MCF 10A (cell line): Measurements from ENCODE around the gene GNLY. TPM values are rescaled to one million over a fixed set of nuclear protein-coding genes. Genes with fewer than 3 reads are reported as not detected.
A peak's percentile ranks its signal among the peaks of the same experiment; 100 is the strongest.

Experiments
- BruUV-seq: library from RNA; stranded (reverse); fragments of 400-500 nt; replicated peaks from 2 replicates; lab custom pipeline; 2021; lab: Mats Ljungman, UMichigan
- CTCF ChIA-PET: fragments of 300-600 bp; sonication (Branson Sonifier 250); formaldehyde crosslinking; extraction: SDS; loops from one replicate; lab custom pipeline; 2021; ENCODE audit warnings: antibody characterized with exemption, inconsistent platforms; lab: Yijun Ruan, JAX
- POLR2A ChIA-PET: fragments of 300-600, 350-650 bp; sonication (Branson Sonifier 250); formaldehyde crosslinking; extraction: SDS; loops from one replicate; lab custom pipeline; 2020; ENCODE audit warnings: antibody characterized with exemption, inconsistent platforms; lab: Yijun Ruan, JAX
- DNase-seq: peaks from one replicate; pipeline ENCODE4 v3.0.0-alpha.2; 2018; ENCODE audit not compliant: unreplicated experiment
- H3K27ac Mint-ChIP-seq: one replicate; pipeline ENCODE4 v1.8.0; 2022; ENCODE audit warnings: mild to moderate bottlenecking, low read depth, mixed read lengths; ENCODE audit not compliant: unreplicated experiment
- H3K27me3 Mint-ChIP-seq: one replicate; pipeline ENCODE4 v1.8.0; 2022; ENCODE audit warnings: mixed read lengths; ENCODE audit not compliant: insufficient read depth, unreplicated experiment
- H3K36me3 Mint-ChIP-seq: one replicate; pipeline ENCODE4 v1.8.0; 2022; ENCODE audit warnings: mild to moderate bottlenecking, moderate library complexity, mixed read lengths; ENCODE audit not compliant: insufficient read depth, unreplicated experiment
- H3K4me1 Mint-ChIP-seq: one replicate; pipeline ENCODE4 v1.8.0; 2022; ENCODE audit warnings: mixed read lengths; ENCODE audit not compliant: insufficient read depth, unreplicated experiment
- H3K4me3 Mint-ChIP-seq: one replicate; pipeline ENCODE4 v1.8.0; 2022; ENCODE audit warnings: mild to moderate bottlenecking, moderate library complexity, mixed read lengths; ENCODE audit not compliant: unreplicated experiment
- H3K9me3 Mint-ChIP-seq: one replicate; pipeline ENCODE4 v1.8.0; 2022; ENCODE audit warnings: mixed read lengths; ENCODE audit not compliant: unreplicated experiment
- CTCF ChIP-seq: fragments of 200-600 bp; IDR thresholded peaks from one replicate; pipeline ENCODE4 v1.8.0; 2022; ENCODE audit warnings: antibody characterized with exemption, mild to moderate bottlenecking; ENCODE audit not compliant: unreplicated experiment
- intact Hi-C: fragments of 100-400 bp; cut with micrococcal nuclease; formaldehyde crosslinking; loops from 2 replicates; pipeline ENCODE4 v1.14.1; 2022
- total RNA-seq: library from RNA; stranded (reverse); gene quantifications from 2 replicates; pipeline ENCODE4 v1.2.3, GENCODE V29; 2022

Gene GNLY
- total RNA-seq, 1 experiment from 2014 or later, result not detected

DNA sequence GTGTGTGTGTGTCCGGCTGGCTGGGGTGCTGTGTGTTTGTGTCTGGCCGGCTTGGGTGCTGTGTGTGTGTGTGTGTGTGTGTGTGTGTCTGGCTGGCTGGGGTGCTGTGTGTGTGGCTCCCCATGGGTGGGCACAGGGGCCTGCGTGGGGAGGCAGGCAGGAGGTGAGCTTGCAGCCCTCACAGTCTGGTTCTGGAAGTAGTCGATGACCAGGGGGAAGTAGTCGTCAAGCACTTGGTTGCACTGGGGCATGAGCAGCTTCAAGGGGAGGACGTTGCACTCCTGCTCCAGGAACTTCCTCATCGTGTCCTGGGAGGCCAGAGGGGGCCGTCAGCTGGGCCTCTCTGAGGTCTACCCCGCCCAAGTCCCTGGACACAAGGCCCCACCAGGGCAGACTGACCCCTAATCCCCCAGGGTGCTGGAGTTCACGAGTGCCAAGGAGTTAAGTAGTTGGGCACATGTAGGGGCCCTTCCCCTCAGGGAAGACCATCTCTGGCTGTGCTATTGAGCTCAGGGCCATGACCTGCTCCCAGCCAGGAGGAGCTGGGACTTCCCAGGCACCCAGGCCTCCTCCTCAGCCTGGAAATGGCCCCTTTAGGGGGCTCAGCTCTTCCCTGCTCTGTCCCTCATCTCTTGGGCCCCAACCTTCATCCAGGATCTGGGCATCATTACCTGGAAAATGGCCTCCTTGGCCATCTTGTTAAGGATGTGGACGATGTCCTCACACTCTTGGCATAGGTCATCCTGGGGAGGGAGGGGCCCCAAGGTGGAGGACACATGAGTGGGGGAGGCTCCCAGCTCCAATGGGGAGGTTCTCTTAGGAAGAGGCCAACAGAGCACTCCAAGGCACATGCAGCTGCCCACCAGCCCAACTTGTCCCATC, 27.5 kb upstream of the GNLY start:
- no peak overlapping the region for H3K4me3 Mint-ChIP-seq
- ChIA-PET POLR2A (no interaction called here), CTCF (interaction anchor here (0.6 to 1.3 kb wide), 4 partner anchors 14 to 104 kb away, joined by 3 to 4 read pairs (median 4); no protein-coding TSS in a partner anchor)
- no peak for DNase-seq
- intact Hi-C loops, result no loop called here
- H3K27me3 Mint-ChIP-seq, result no peaks in the 10 kb centered on the region
- no peaks in the 10 kb centered on the region for H3K36me3 Mint-ChIP-seq
- H3K9me3 Mint-ChIP-seq, result no peaks in the 10 kb centered on the region
- no TSS peak for BruUV-seq
- no peak overlapping the region for H3K27ac Mint-ChIP-seq
- peaks cover 4% of the 10 kb centered on the region for H3K4me1 Mint-ChIP-seq
- no peak for TF ChIP-seq CTCF

DNA sequence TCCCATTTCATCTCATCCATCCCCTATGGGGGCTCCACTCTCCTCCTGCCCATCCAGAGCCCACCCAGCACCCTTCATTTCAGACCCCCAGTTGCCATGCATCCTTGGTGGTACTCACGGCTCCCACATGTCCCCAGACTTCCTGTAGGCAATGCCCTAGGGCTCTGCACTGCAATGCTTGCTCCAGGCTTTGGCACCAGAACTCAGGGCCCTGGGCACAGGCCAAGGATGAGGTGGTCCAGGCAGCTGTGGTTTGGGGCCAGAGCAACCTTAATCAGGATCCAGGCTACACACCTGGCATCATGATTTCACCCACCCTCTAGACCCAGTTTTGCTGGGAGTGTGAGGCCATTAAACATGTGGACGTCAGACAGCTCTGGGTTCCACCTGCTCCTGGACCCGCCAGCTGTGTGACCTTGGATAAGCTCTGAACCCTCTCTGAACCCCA, 26.6 kb upstream of the GNLY start:
- TF ChIP-seq CTCF, result no peak
- CTCF ChIA-PET, result interaction anchor here (1.1 kb wide), 2 partner anchors 11 to 18 kb away, joined by 3 to 6 read pairs; no protein-coding TSS in a partner anchor
- Mint-ChIP-seq H3K27me3 (no peaks in the 10 kb centered on the region), H3K36me3 (no peaks in the 10 kb centered on the region), H3K27ac (no peak overlapping the region), H3K4me3 (no peak overlapping the region), H3K4me1 (peaks cover 4% of the 10 kb centered on the region), H3K9me3 (no peaks in the 10 kb centered on the region)
- DNase-seq, result no peak
- BruUV-seq, result no TSS peak
- intact Hi-C loops, result no loop called here
- POLR2A ChIA-PET, result no interaction called here

- H3K9me3 Mint-ChIP-seq, result no peaks in the 10 kb centered on the region
- no peaks in the 10 kb centered on the region for H3K27me3 Mint-ChIP-seq
- POLR2A ChIA-PET, result no interaction called here
- no peak within 1 kb of the TSS for H3K4me3 Mint-ChIP-seq
- BruUV-seq, result no TSS peak
- no peaks in the 10 kb centered on the region for H3K36me3 Mint-ChIP-seq
- no peak for TF ChIP-seq CTCF
- H3K4me1 Mint-ChIP-seq, result peaks cover under 1% of the 10 kb centered on the region
- H3K27ac Mint-ChIP-seq, result no peak within 1 kb of the TSS
- DNase-seq, result peak; percentile 36
- CTCF ChIA-PET, result interaction anchor here (0.9 to 2.1 kb wide), 3 partner anchors 11 to 31 kb away, joined by 5 to 7 read pairs (median 6); no protein-coding TSS in a partner anchor
- intact Hi-C loops, result no loop called here
Observed at GRCh38 chr2:85668009-85668856, 25.9 kb upstream of the GNLY start, which contains the start of gene SFTPB. SFTPB (minus strand) TSS chr2:85668199; CDS start chr2:85668183, 16 bp downstream.

DNA sequence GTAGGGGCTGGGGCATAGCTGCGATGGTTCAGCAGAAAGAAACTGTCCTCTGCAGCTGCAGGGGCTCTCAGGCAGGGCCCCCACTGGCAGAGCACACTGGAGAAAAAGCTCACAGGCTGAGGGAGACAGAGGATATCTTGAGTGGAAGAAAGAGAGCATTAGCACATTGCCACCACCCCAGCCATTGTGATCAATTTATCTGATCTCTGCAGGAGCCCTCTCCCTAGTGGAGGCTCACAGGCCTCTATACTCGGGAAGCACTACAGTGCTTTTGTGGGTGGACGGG, 25.4 kb upstream of the GNLY start:
- H3K36me3 Mint-ChIP-seq, result no peaks in the 10 kb centered on the region
- H3K9me3 Mint-ChIP-seq, result no peaks in the 10 kb centered on the region
- no peak overlapping the region for H3K27ac Mint-ChIP-seq
- no peak for DNase-seq
- H3K4me3 Mint-ChIP-seq, result no peak overlapping the region
- CTCF ChIA-PET, result interaction anchor here (0.9 to 2.1 kb wide), 2 partner anchors 12 to 31 kb away, joined by 5 to 7 read pairs; no protein-coding TSS in a partner anchor
- H3K4me1 Mint-ChIP-seq, result no peaks in the 10 kb centered on the region
- intact Hi-C loops, result no loop called here
- no peaks in the 10 kb centered on the region for H3K27me3 Mint-ChIP-seq
- TF ChIP-seq CTCF, result no peak
- BruUV-seq, result no TSS peak
- POLR2A ChIA-PET, result no interaction called here
